Endodermal cell (in vitro differentiated cells): Measurements from ENCODE around the gene DENND5A. TPM values are rescaled to one million over a fixed set of nuclear protein-coding genes. Genes with fewer than 3 reads are reported as not detected.

ENCODE experiments used
- DNase-seq: peaks from one replicate; pipeline ENCODE4 v3.0.0-alpha.2; 2017
- H3K27ac ChIP-seq: 2 replicates; pipeline ENCODE4 v1.5.1; 2013; ENCODE audit warnings: mild to moderate bottlenecking, low read depth, low read length, moderate library complexity
- H3K27me3 ChIP-seq: 2 replicates; pipeline ENCODE4 v1.6.1; 2013; ENCODE audit warnings: mild to moderate bottlenecking, low read length, moderate library complexity; ENCODE audit not compliant: insufficient read depth, control insufficient read depth, poor library complexity, severe bottlenecking
- H3K36me3 ChIP-seq: 2 replicates; pipeline ENCODE4 v1.7.0; 2013; ENCODE audit warnings: mild to moderate bottlenecking, low read length, moderate library complexity; ENCODE audit not compliant: control insufficient read depth, insufficient read depth
- H3K4me1 ChIP-seq: one replicate; pipeline ENCODE4 v1.7.0; 2013; ENCODE audit warnings: low read length; ENCODE audit not compliant: control insufficient read depth, insufficient read depth
- H3K4me3 ChIP-seq: 2 replicates; pipeline ENCODE4 v1.5.1; 2013; ENCODE audit warnings: mild to moderate bottlenecking, low read length, moderate library complexity
- H3K9ac ChIP-seq: 2 replicates; pipeline ENCODE4 v1.6.1; 2013; ENCODE audit warnings: mild to moderate bottlenecking, low read length, moderate library complexity; ENCODE audit not compliant: poor library complexity, severe bottlenecking; ENCODE audit errors: extremely low read depth
- H3K9me3 ChIP-seq: 2 replicates; pipeline ENCODE4 v1.6.1; 2013; ENCODE audit warnings: mild to moderate bottlenecking, low read length, moderate library complexity; ENCODE audit not compliant: control insufficient read depth
- H3K27ac Mint-ChIP-seq: 2 replicates; pipeline ENCODE4 v1.8.0; 2020; ENCODE audit warnings: mixed read lengths
- H3K27me3 Mint-ChIP-seq: 2 replicates; pipeline ENCODE4 v1.8.0; 2021; ENCODE audit warnings: mild to moderate bottlenecking, mixed read lengths; ENCODE audit not compliant: insufficient read depth
- H3K36me3 Mint-ChIP-seq: 2 replicates; pipeline ENCODE4 v1.8.0; 2020; ENCODE audit warnings: low read depth, mixed read lengths
- H3K4me1 Mint-ChIP-seq: 2 replicates; pipeline ENCODE4 v1.8.0; 2020; ENCODE audit warnings: mixed read lengths
- H3K4me3 Mint-ChIP-seq: 2 replicates; pipeline ENCODE4 v1.8.0; 2020; ENCODE audit warnings: mild to moderate bottlenecking, moderate library complexity, mixed read lengths
- H3K9me3 Mint-ChIP-seq: 2 replicates; pipeline ENCODE4 v1.8.0; 2020; ENCODE audit warnings: mild to moderate bottlenecking, mixed read lengths
- WGBS, 2 experiments: methylation state at CpG; one replicate each; pipeline versions ENCODE4 v1.1.5 to v1.1.7; 2013; ENCODE audit warnings: missing lambda C conversion rate in 2 of 2, mixed read lengths in 1 of 2; ENCODE audit not compliant: insufficient coverage in 1 of 2, insufficient read length in 1 of 2; 5-methylcytosine and 5-hydroxymethylcytosine counted together
- long read RNA-seq, 4 experiments: library from polyadenylated mRNA in 2 of 4; library from RNA in 1 of 4; library from capped mRNA in 1 of 4; stranded (forward) in 3 of 4; unstranded in 1 of 4; transcript quantifications; one replicate each; pipeline ENCODE4 v2.0.0, GENCODE V29; 2020 to 2021; ENCODE audit warnings: inconsistent platforms in 1 of 4
- polyA plus RNA-seq, 2 experiments: library from polyadenylated mRNA; stranded (reverse); fragments of 50-300 nt; gene quantifications; one replicate each; pipeline ENCODE4 v1.2.3, GENCODE V29; 2013
- total RNA-seq, 2 donors: library from RNA; stranded (reverse); fragmentation: NEBNext Ultra II Directional in 1 of 2; extraction: Animal tissue kit (Norgen Biotek cat#: 25700) in 1 of 2; gene quantifications; 2 replicates in 1 of 2; 3 replicates in 1 of 2; pipeline ENCODE4 v1.2.1, GENCODE V29; 2021
- TF ChIP-seq, protein P1 (sequence below): fragments of 200-600 bp; sonication (generic); conservative IDR thresholded peaks from 2 replicates; pipeline ENCODE4 v1.5.0; 2021; ENCODE audit warnings: antibody characterized with exemption, mild to moderate bottlenecking

DENND5A gene
- total RNA-seq = 100 to 1,000 TPM; 119 to 171 TPM
- 97.0 TPM for polyA plus RNA-seq (2013, experiment 1 of 2)
- polyA plus RNA-seq (2013, experiment 2 of 2) = 94.8 TPM
- long read RNA-seq, experiment 1, full-length matches to known transcripts = 4 of 34 reads
- long read RNA-seq, experiment 1, partial matches to known transcripts = 15 of 34 reads
- long read RNA-seq, experiment 1, other reads (novel, unspliced or antisense) = 15 of 34 reads
- long read RNA-seq, experiment 2, full-length matches to known transcripts = 63 of 122 reads
- long read RNA-seq, experiment 2, partial matches to known transcripts = 21 of 122 reads
- long read RNA-seq, experiment 2, other reads (novel, unspliced or antisense) = 38 of 122 reads
- long read RNA-seq, experiment 3, full-length matches to known transcripts = 4 of 72 reads
- long read RNA-seq, experiment 3, partial matches to known transcripts = 47 of 72 reads
- long read RNA-seq, experiment 3, other reads (novel, unspliced or antisense) = 21 of 72 reads
- long read RNA-seq, experiment 4, partial matches to known transcripts = 3 of 3 reads
- long read RNA-seq, experiment 4, other reads (novel, unspliced or antisense) = 0 of 3 reads

- peak within 1 kb of the TSS; percentile 98 for H3K4me3 ChIP-seq
- DNase-seq = peak; percentile 95
- H3K27ac ChIP-seq = peak within 1 kb of the TSS; percentile 78
- Mint-ChIP-seq H3K9me3 (no peaks in the 10 kb centered on the region), H3K4me1 (peaks cover 39% of the 10 kb centered on the region), H3K27ac (peak within 1 kb of the TSS; percentile 97), H3K4me3 (peak within 1 kb of the TSS; percentile 91), H3K36me3 (peaks cover 5% of the 10 kb centered on the region), H3K27me3 (no peaks in the 10 kb centered on the region)
- H3K9ac ChIP-seq = peak within 1 kb of the TSS; percentile 85
- H3K36me3 ChIP-seq = no peaks in the 10 kb centered on the region
- TF ChIP-seq, protein P1, sequence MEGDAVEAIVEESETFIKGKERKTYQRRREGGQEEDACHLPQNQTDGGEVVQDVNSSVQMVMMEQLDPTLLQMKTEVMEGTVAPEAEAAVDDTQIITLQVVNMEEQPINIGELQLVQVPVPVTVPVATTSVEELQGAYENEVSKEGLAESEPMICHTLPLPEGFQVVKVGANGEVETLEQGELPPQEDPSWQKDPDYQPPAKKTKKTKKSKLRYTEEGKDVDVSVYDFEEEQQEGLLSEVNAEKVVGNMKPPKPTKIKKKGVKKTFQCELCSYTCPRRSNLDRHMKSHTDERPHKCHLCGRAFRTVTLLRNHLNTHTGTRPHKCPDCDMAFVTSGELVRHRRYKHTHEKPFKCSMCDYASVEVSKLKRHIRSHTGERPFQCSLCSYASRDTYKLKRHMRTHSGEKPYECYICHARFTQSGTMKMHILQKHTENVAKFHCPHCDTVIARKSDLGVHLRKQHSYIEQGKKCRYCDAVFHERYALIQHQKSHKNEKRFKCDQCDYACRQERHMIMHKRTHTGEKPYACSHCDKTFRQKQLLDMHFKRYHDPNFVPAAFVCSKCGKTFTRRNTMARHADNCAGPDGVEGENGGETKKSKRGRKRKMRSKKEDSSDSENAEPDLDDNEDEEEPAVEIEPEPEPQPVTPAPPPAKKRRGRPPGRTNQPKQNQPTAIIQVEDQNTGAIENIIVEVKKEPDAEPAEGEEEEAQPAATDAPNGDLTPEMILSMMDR = no peak
- WGBS, 2 experiments = 10 to 24% methylated on average over 10 to 63 of the region's 63 CpGs
- no peaks in the 10 kb centered on the region for H3K27me3 ChIP-seq
- H3K9me3 ChIP-seq = no peaks in the 10 kb centered on the region
- no peaks in the 10 kb centered on the region for H3K4me1 ChIP-seq
These were observed at the start of gene DENND5A for GRCh38 chr11:9265211-9266131. Gene DENND5A (minus strand): TSS chr11:9265350. CDS start chr11:9265069, 281 bp downstream.

- Histone ChIP-seq H3K9ac (peak within 1 kb of the TSS; percentile 91), H3K4me1 (peaks cover 12% of the 10 kb centered on the region), H3K9me3 (no peaks in the 10 kb centered on the region), H3K4me3 (peak within 1 kb of the TSS; percentile 99), H3K36me3 (peaks cover 11% of the 10 kb centered on the region), H3K27ac (peak within 1 kb of the TSS; percentile 97), H3K27me3 (no peaks in the 10 kb centered on the region)
- H3K9me3 Mint-ChIP-seq = no peaks in the 10 kb centered on the region
- TF ChIP-seq, protein P1 = no peak
- peak within 1 kb of the TSS; percentile 98 for H3K27ac Mint-ChIP-seq
- H3K27me3 Mint-ChIP-seq = no peaks in the 10 kb centered on the region
- peaks cover 41% of the 10 kb centered on the region for H3K4me1 Mint-ChIP-seq
- H3K4me3 Mint-ChIP-seq = peak within 1 kb of the TSS; percentile 88
- peaks cover 4% of the 10 kb centered on the region for H3K36me3 Mint-ChIP-seq
- DNase-seq = peak; percentile 100
- 0% methylated on average over 36 to 71 of the region's 71 CpGs for WGBS, 2 experiments
These were observed 49.3 kb upstream of the DENND5A start, which contains the start of gene TMEM41B for GRCh38 chr11:9314291-9315077. Gene TMEM41B (minus strand): TSS chr11:9314593. CDS start chr11:9314441, 152 bp downstream.
